Fibroblast of lung (primary cell): Measurements from ENCODE around the gene OS9. TPM values are rescaled to one million over a fixed set of nuclear protein-coding genes. Genes with fewer than 3 reads are reported as not detected.
A peak's percentile ranks its signal among the peaks of the same experiment; 100 is the strongest.

Experiments
- DNase-seq, 2 donors: peaks; one replicate each; pipeline versions ENCODE4 v3.0.0 to v3.0.0-alpha.2; 2010; ENCODE audit warnings: low read depth in 2 of 2
- H2AFZ ChIP-seq: 2 replicates; pipeline ENCODE4 v1.5.1; 2012; ENCODE audit warnings: low read length, control low read depth, inconsistent platforms
- H3K27ac ChIP-seq: 2 replicates; pipeline ENCODE4 v1.5.1; 2011; ENCODE audit warnings: low read length, control low read depth; ENCODE audit not compliant: insufficient read depth
- H3K27me3 ChIP-seq: 2 replicates; pipeline ENCODE4 v1.5.1; 2011; ENCODE audit warnings: mild to moderate bottlenecking, low read length; ENCODE audit not compliant: control insufficient read depth, insufficient read depth
- H3K36me3 ChIP-seq: 2 replicates; pipeline ENCODE4 v1.5.1; 2011; ENCODE audit warnings: low read length; ENCODE audit not compliant: control insufficient read depth, insufficient read depth
- H3K4me1 ChIP-seq: 2 replicates; pipeline ENCODE4 v1.5.1; 2011; ENCODE audit warnings: low read length; ENCODE audit not compliant: control insufficient read depth, insufficient read depth; ENCODE audit errors: extremely low read depth
- H3K4me2 ChIP-seq: 2 replicates; pipeline ENCODE4 v1.5.1; 2011; ENCODE audit warnings: low read length, control low read depth; ENCODE audit not compliant: insufficient read depth; ENCODE audit errors: extremely low read depth
- H3K4me3 ChIP-seq, 4 experiments: fragments of 200-600 bp in 1 of 4; sonication (generic) in 1 of 4; replicated peaks in 1 of 4; 2 replicates each; pipeline ENCODE4 v1.5.1; 2011 to 2016; ENCODE audit warnings: low read length in 4 of 4, low read depth in 3 of 4, mild to moderate bottlenecking in 3 of 4, control low read depth in 2 of 4, inconsistent platforms in 1 of 4, mixed read lengths in 1 of 4; ENCODE audit not compliant: insufficient read depth in 1 of 4; ENCODE audit errors: control extremely low read depth in 1 of 4
- H3K79me2 ChIP-seq: 2 replicates; pipeline ENCODE4 v1.5.1; 2012; ENCODE audit warnings: mild to moderate bottlenecking, low read length, inconsistent platforms; ENCODE audit not compliant: control insufficient read depth, insufficient read depth
- H3K9ac ChIP-seq: 2 replicates; pipeline ENCODE4 v1.5.1; 2011; ENCODE audit warnings: mild to moderate bottlenecking, low read length, control low read depth; ENCODE audit not compliant: insufficient read depth
- H3K9me3 ChIP-seq: 2 replicates; pipeline ENCODE4 v1.5.1; 2012; ENCODE audit warnings: low read depth, low read length; ENCODE audit not compliant: control insufficient read depth, insufficient read depth
- H4K20me1 ChIP-seq: 2 replicates; pipeline ENCODE4 v1.5.1; 2011; ENCODE audit warnings: low read length; ENCODE audit not compliant: control insufficient read depth, insufficient read depth; ENCODE audit errors: extremely low read depth
- CTCF ChIP-seq, 2 donors: IDR thresholded peaks in 1 of 2; conservative IDR thresholded peaks in 1 of 2; 1 replicate in 1 of 2; 2 replicates in 1 of 2; pipeline ENCODE4 v1.5.1; 2011 to 2012; ENCODE audit warnings: low read length in 2 of 2, control low read depth in 1 of 2, inconsistent platforms in 1 of 2, low read depth in 1 of 2, mild to moderate bottlenecking in 1 of 2
- EZH2 ChIP-seq: IDR thresholded peaks from 2 replicates; pipeline ENCODE4 v1.5.1; 2012; ENCODE audit warnings: low read length, control low read depth, mild to moderate bottlenecking; ENCODE audit errors: missing control alignments
- polyA plus RNA-seq, 2 donors: library from polyadenylated mRNA; depleted of rRNA in 1 of 2; stranded (reverse) in 1 of 2; unstranded in 1 of 2; fragments of >200 nt; gene quantifications; 2 replicates each; pipeline ENCODE4 v1.2.1, GENCODE V29; 2011 to 2012; ENCODE audit warnings: missing spikeins in 1 of 2
- total RNA-seq: library from RNA; depleted of rRNA; stranded (reverse); fragments of >200 nt; gene quantifications from 2 replicates; pipeline ENCODE4 v1.2.1, GENCODE V29; 2014

OS9 gene
- total and polyA plus RNA-seq, 2 donors (not counting 1 experiment from before 2014, with no cell fraction given): 170 to 316 TPM

GRCh38 chr12:57725851-57726150 lies 31.9 kb downstream of the OS9 start:
- Histone ChIP-seq H3K27ac (no peak overlapping the region), H3K27me3 (no peaks in the 10 kb centered on the region), H3K4me3 (peak overlapping the region; percentile 69 to 86 (median 84)), H3K36me3 (peaks cover 5% of the 10 kb centered on the region), H2AFZ (peak overlapping the region; percentile 39), H3K4me1 (peaks cover 5% of the 10 kb centered on the region), H4K20me1 (no peaks in the 10 kb centered on the region), H3K79me2 (no peaks in the 10 kb centered on the region), H3K4me2 (peak overlapping the region; percentile 92), H3K9me3 (no peaks in the 10 kb centered on the region), H3K9ac (peak overlapping the region; percentile 86)
- DNase-seq: no peak
- no peak for TF ChIP-seq CTCF (conservative IDR thresholded peaks at IDR 0.05 in 1 of 2, IDR thresholded peaks at IDR 0.05 in 1 of 2; ENCODE audit: low read depth in 1 of 2, low read length in 2 of 2)
- TF ChIP-seq EZH2: no peak

DNA sequence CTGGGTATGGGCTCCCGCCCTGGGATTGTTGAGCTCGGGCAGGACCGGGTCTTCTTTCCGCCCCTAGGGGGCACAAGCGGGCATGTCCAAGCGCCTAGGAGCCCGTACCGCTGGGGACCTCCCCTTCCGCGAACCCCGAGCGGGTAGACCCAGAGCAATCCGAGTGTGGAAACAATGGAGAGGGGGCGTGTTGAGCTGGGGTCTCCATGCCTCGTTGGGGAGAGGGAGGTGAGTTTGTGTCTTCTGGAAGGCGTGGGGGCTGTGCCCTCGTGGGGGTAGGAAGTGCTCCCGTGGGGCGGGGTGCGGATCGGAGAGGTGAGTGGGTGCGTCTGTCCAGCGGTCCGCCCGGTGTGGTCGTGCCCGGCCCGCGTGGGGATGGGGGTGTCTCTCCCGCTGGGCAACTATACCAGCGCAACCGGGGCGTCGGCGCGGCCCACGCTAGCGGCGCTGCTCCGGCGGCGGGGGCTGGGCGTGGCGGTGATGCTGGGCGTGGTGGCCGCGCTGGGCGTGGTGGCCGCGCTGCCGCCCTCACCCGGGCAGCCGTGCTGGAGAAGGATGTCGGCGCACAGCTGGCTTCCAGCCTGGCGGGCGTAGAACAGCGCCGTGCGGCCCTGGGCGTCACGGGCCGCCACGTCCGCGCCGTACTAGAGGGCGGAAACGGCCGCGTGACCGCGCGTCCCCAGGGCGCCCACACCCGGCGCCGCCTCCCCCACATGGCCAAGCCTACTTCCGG lies 32.4 kb downstream of the OS9 start:
- H2AFZ ChIP-seq: peak overlapping the region; percentile 88
- peak; percentile 67 to 83 for DNase-seq
- TF ChIP-seq CTCF (conservative IDR thresholded peaks at IDR 0.05 in 1 of 2, IDR thresholded peaks at IDR 0.05 in 1 of 2; ENCODE audit: low read depth in 1 of 2, low read length in 2 of 2) (peak; percentile 85 to 87), EZH2 (no peak)
- H4K20me1 ChIP-seq: no peaks in the 10 kb centered on the region
- H3K36me3 ChIP-seq: peaks cover 3% of the 10 kb centered on the region
- H3K27me3 ChIP-seq: no peaks in the 10 kb centered on the region
- H3K4me2 ChIP-seq: peak overlapping the region; percentile 92
- H3K9me3 ChIP-seq: no peaks in the 10 kb centered on the region
- H3K79me2 ChIP-seq: no peaks in the 10 kb centered on the region
- H3K9ac ChIP-seq: peak overlapping the region; percentile 86
- peaks cover 5% of the 10 kb centered on the region for H3K4me1 ChIP-seq
- H3K4me3 ChIP-seq: peak overlapping the region; percentile 69 to 86 (median 84)
- H3K27ac ChIP-seq: peak overlapping the region; percentile 87

DNA sequence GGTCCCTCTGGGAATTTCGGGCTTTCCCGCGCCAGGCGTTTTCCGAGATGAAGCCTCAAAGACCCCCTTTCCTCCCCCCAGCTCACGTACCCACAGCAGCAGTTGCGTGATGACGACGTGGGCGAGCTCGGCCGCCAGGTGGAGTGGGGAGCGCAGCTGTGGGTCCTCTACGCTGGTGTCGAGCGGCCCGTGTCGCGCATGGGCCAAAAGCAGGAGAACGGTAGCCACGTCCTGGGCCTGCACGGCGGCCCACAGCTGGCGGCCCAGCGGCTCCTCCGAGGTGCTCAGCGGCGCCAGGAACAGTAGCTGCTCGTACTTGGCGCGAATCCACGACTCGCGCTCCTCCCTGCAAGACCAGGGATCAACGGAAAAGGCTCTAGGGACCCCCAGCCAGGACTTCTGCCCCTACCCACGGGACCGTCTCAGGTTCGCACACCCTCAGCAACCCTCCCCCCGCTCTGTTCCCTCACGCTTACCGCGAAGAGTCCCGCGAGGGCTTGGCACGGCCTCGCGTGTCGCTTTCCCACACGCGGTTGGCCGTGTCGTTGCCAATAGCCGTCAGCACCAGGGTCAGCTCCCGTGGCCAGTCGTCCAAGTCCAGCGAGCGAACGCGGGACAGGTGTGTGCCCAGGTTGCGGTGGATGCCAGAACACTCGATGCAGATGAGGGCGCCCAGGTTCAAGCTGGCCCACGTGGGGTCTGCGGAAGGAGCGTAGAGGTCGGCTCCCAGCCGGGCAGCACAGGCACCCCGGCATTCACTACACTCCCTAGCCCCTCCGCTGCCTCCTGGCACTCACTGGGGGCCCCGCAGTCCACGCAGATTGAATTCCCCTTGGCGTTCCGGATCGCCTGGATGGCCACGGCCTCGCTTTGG lies 33.2 kb downstream of the OS9 start:
- peak; percentile 33 to 52 for DNase-seq
- no peak for TF ChIP-seq EZH2
- TF ChIP-seq CTCF (conservative IDR thresholded peaks at IDR 0.05 in 1 of 2, IDR thresholded peaks at IDR 0.05 in 1 of 2; ENCODE audit: low read depth in 1 of 2, low read length in 2 of 2): peak; percentile 33 to 46
- Histone ChIP-seq H3K4me2 (peak overlapping the region; percentile 92), H2AFZ (peak overlapping the region; percentile 48), H3K9me3 (no peaks in the 10 kb centered on the region), H4K20me1 (no peaks in the 10 kb centered on the region), H3K4me1 (peaks cover 5% of the 10 kb centered on the region), H3K79me2 (no peaks in the 10 kb centered on the region), H3K9ac (peak overlapping the region; percentile 86), H3K36me3 (peaks cover 3% of the 10 kb centered on the region), H3K27ac (peak overlapping the region; percentile 87), H3K27me3 (peaks cover under 1% of the 10 kb centered on the region), H3K4me3 (peak overlapping the region; percentile 58 to 86 (median 84))
